Neural progenitor cell (in vitro differentiated cells): Measurements from ENCODE around the gene BNIP3. TPM values are rescaled to one million over a fixed set of nuclear protein-coding genes. Genes with fewer than 3 reads are reported as not detected.

Experiments
- DNase-seq: peaks from one replicate; pipeline ENCODE4 v3.0.0-alpha.2; 2016; ENCODE audit warnings: low spot score
- H2AFZ ChIP-seq: fragments of 200-600 bp; sonication (generic); replicated peaks from 2 replicates; pipeline ENCODE4 v1.6.1; 2016; ENCODE audit warnings: antibody characterized with exemption
- H3F3A ChIP-seq: fragments of 200-600 bp; sonication (generic); 2 replicates; pipeline ENCODE4 v1.6.1; 2016; ENCODE audit warnings: antibody characterized with exemption, low read depth
- H3K27ac ChIP-seq: fragments of 200-600 bp; sonication (generic); 2 replicates; pipeline ENCODE4 v1.5.1; 2016; ENCODE audit warnings: mild to moderate bottlenecking
- H3K27me3 ChIP-seq: fragments of 200-600 bp; sonication (generic); 2 replicates; pipeline ENCODE4 v1.6.1; 2016; ENCODE audit warnings: mild to moderate bottlenecking, moderate library complexity
- H3K36me3 ChIP-seq: fragments of 200-600 bp; sonication (generic); 2 replicates; pipeline ENCODE4 v1.5.1; 2016
- H3K4me1 ChIP-seq: fragments of 200-600 bp; sonication (generic); 2 replicates; pipeline ENCODE4 v1.6.1; 2016; ENCODE audit warnings: mixed run types
- H3K4me2 ChIP-seq: fragments of 200-600 bp; sonication (generic); 2 replicates; pipeline ENCODE4 v1.6.1; 2016
- H3K4me3 ChIP-seq: fragments of 200-600 bp; sonication (generic); 2 replicates; pipeline ENCODE4 v1.5.1; 2016
- H3K79me2 ChIP-seq: fragments of 200-600 bp; sonication (generic); 2 replicates; pipeline ENCODE4 v1.6.1; 2016; ENCODE audit warnings: low read depth
- H3K9ac ChIP-seq: fragments of 200-600 bp; sonication (generic); 2 replicates; pipeline ENCODE4 v1.6.1; 2016
- H3K9me3 ChIP-seq: fragments of 200-600 bp; sonication (generic); 2 replicates; pipeline ENCODE4 v1.5.1; 2016; ENCODE audit warnings: low read depth
- H4K20me1 ChIP-seq: fragments of 200-600 bp; sonication (generic); 2 replicates; pipeline ENCODE4 v1.6.1; 2016; ENCODE audit warnings: low read depth
- H3K27ac Mint-ChIP-seq: 3 replicates; pipeline ENCODE4 v1.8.0; 2021; ENCODE audit warnings: mixed read lengths
- H3K27me3 Mint-ChIP-seq: 2 replicates; pipeline ENCODE4 v1.8.0; 2022; ENCODE audit warnings: low read depth, mild to moderate bottlenecking, inconsistent platforms, moderate library complexity, mixed read lengths; ENCODE audit not compliant: insufficient read depth
- H3K36me3 Mint-ChIP-seq: 3 replicates; pipeline ENCODE4 v1.8.0; 2021; ENCODE audit warnings: mixed read lengths
- H3K4me1 Mint-ChIP-seq: 3 replicates; pipeline ENCODE4 v1.8.0; 2021; ENCODE audit warnings: mixed read lengths
- H3K4me3 Mint-ChIP-seq: 3 replicates; pipeline ENCODE4 v1.8.0; 2021; ENCODE audit warnings: mild to moderate bottlenecking, moderate library complexity, mixed read lengths
- H3K9me3 Mint-ChIP-seq: 3 replicates; pipeline ENCODE4 v1.8.0; 2020; ENCODE audit warnings: mixed read lengths
- EZH2 ChIP-seq: fragments of 200-600 bp; sonication (generic); IDR thresholded peaks from 2 replicates; pipeline ENCODE4 v1.6.1; 2017; ENCODE audit warnings: antibody characterized with exemption, mild to moderate bottlenecking, moderate library complexity
- EZH2phosphoT487 ChIP-seq: fragments of 200-600 bp; sonication (generic); IDR thresholded peaks from 2 replicates; pipeline ENCODE4 v1.6.1; 2017; ENCODE audit warnings: antibody characterized with exemption
- total RNA-seq: library from RNA; depleted of rRNA; stranded (reverse); fragments of >200 nt; gene quantifications from 2 replicates; pipeline ENCODE4 v1.2.3, GENCODE V29; 2015; ENCODE audit warnings: low replicate concordance
- TF ChIP-seq, protein P1 (sequence below): fragments of 200-600 bp; sonication (generic); IDR thresholded peaks from 2 replicates; pipeline ENCODE4 v1.5.1; 2017; ENCODE audit warnings: antibody characterized with exemption, mild to moderate bottlenecking

BNIP3 gene
- total RNA-seq, 1 donor from 2014 or later: 256 TPM

DNA sequence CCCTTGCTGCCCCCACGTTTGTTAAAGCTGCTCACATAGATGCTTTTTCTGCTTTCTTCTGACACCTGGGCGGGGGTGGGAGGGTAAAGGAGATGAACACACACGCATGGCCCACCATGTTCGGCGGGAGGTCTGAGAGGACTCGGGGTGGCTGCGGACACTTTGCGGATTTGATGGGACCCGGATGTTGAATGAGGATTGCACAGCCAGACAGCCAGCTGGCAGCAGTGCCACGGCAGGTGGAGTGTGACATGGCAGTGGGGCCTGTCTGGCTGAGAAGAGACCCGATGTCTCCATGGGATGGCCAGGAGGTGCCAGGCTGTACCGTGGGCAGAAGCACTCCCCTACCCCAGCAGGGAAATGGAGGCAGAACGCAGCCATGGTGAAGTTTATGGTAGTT is 49.7 kb downstream of the BNIP3 start:
- peaks cover 31% of the 10 kb centered on the region for H3K4me1 Mint-ChIP-seq
- H3K36me3 ChIP-seq: no peaks in the 10 kb centered on the region
- H3K27ac Mint-ChIP-seq: no peak overlapping the region
- H2AFZ ChIP-seq: no peak overlapping the region
- peaks cover 34% of the 10 kb centered on the region for H3K36me3 Mint-ChIP-seq
- no peaks in the 10 kb centered on the region for H3K27me3 ChIP-seq
- H3K4me1 ChIP-seq: peaks cover 11% of the 10 kb centered on the region
- H3K4me2 ChIP-seq: no peak overlapping the region
- no peaks in the 10 kb centered on the region for H3F3A ChIP-seq
- H3K4me3 Mint-ChIP-seq: no peak overlapping the region
- H3K79me2 ChIP-seq: peaks cover 82% of the 10 kb centered on the region
- H3K27ac ChIP-seq: no peak overlapping the region
- peaks cover 4% of the 10 kb centered on the region for H3K27me3 Mint-ChIP-seq
- peaks cover 10% of the 10 kb centered on the region for H3K9me3 Mint-ChIP-seq
- no peak overlapping the region for H3K9ac ChIP-seq
- DNase-seq: no peak
- H4K20me1 ChIP-seq: peaks cover 43% of the 10 kb centered on the region
- no peaks in the 10 kb centered on the region for H3K9me3 ChIP-seq
- H3K4me3 ChIP-seq: no peak overlapping the region
- TF ChIP-seq EZH2phosphoT487 (no peak), EZH2 (no peak)
- TF ChIP-seq, protein P1, sequence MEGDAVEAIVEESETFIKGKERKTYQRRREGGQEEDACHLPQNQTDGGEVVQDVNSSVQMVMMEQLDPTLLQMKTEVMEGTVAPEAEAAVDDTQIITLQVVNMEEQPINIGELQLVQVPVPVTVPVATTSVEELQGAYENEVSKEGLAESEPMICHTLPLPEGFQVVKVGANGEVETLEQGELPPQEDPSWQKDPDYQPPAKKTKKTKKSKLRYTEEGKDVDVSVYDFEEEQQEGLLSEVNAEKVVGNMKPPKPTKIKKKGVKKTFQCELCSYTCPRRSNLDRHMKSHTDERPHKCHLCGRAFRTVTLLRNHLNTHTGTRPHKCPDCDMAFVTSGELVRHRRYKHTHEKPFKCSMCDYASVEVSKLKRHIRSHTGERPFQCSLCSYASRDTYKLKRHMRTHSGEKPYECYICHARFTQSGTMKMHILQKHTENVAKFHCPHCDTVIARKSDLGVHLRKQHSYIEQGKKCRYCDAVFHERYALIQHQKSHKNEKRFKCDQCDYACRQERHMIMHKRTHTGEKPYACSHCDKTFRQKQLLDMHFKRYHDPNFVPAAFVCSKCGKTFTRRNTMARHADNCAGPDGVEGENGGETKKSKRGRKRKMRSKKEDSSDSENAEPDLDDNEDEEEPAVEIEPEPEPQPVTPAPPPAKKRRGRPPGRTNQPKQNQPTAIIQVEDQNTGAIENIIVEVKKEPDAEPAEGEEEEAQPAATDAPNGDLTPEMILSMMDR: no peak

DNA sequence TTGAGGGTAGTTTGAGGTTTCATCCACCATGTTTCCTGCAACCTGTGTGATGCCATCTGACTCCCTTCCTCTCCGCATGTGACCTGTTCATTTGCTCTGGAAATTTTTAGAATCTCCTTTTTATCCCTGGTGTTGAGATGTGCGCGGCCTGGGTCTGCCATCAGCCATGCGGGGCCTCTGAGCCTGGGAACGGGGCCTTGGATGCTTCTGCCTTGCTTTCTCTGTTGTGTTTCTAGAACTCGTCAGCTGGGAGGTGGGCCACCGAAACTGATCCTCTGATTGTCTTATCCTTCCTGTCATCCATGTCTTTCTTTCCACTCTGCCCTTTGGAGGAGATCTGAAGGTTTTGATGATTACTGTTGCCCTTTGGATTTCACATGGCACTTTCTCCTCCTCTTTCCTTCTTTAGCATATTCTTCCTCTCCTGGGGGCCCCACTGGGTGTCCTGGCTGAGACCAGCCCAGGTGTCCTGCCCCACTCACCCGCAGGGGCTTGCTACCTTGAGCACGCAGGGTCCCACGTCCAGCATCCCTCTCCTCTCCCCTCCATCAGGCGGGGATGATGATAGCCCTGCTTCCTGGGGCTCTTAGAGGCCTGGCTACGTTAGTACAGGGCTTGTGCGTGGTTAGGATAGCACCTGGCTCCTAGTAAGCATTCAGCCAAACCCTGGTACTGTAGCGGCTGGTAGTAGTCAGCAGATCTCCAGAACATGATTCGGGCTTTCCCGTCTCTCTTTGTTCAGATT is 51.0 kb downstream of the BNIP3 start:
- H3K4me3 Mint-ChIP-seq: no peak overlapping the region

DNA sequence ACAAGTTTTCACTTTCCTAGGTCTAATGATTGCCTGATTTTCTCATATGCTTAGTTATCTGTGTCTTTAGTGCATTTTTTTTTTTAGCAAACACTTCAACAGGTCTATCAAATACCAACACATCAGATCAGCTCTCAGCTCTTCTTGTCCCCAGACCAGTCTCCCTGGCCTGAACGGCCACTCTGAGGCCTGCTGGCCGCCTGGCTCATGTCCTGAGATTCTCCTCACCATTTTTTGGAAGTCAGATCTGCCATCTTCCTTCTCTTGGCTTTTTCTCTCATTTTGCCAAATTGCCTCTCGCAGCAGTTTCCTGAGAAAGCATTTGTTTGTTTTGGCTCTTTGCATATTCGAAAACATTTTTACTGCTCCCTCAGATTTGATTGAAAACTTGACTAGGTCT is 51.6 kb downstream of the BNIP3 start:
- Histone ChIP-seq H3K36me3 (no peaks in the 10 kb centered on the region), H2AFZ (no peak overlapping the region), H3K27ac (no peak overlapping the region), H3K27me3 (no peaks in the 10 kb centered on the region), H3K4me2 (no peak overlapping the region), H3F3A (no peaks in the 10 kb centered on the region), H4K20me1 (peaks cover 54% of the 10 kb centered on the region), H3K4me3 (no peak overlapping the region), H3K9me3 (no peaks in the 10 kb centered on the region), H3K79me2 (peaks cover 93% of the 10 kb centered on the region), H3K4me1 (peaks cover 11% of the 10 kb centered on the region), H3K9ac (no peak overlapping the region)
- no peak overlapping the region for H3K4me3 Mint-ChIP-seq
- TF ChIP-seq EZH2phosphoT487: no peak
- TF ChIP-seq, protein P1: no peak
- no peak for TF ChIP-seq EZH2
- peak overlapping the region; percentile 47 for H3K27ac Mint-ChIP-seq
- H3K36me3 Mint-ChIP-seq: peaks cover 41% of the 10 kb centered on the region
- no peak for DNase-seq
- H3K4me1 Mint-ChIP-seq: peaks cover 36% of the 10 kb centered on the region
- H3K27me3 Mint-ChIP-seq: peaks cover 4% of the 10 kb centered on the region
- H3K9me3 Mint-ChIP-seq: peaks cover 15% of the 10 kb centered on the region

More for the DNA sequence above, 51.0 kb downstream of the BNIP3 start:
- no peaks in the 10 kb centered on the region for H3K27me3 ChIP-seq
- H3F3A ChIP-seq: no peaks in the 10 kb centered on the region
- DNase-seq: no peak
- H3K4me2 ChIP-seq: no peak overlapping the region
- no peak overlapping the region for H2AFZ ChIP-seq
- no peaks in the 10 kb centered on the region for H3K36me3 ChIP-seq
- no peak overlapping the region for H3K4me3 ChIP-seq
- H3K27ac Mint-ChIP-seq: no peak overlapping the region
- H3K9me3 ChIP-seq: no peaks in the 10 kb centered on the region
- H3K9ac ChIP-seq: no peak overlapping the region
- peaks cover 4% of the 10 kb centered on the region for H3K27me3 Mint-ChIP-seq
- peaks cover 36% of the 10 kb centered on the region for H3K4me1 Mint-ChIP-seq
- peaks cover 11% of the 10 kb centered on the region for H3K4me1 ChIP-seq
- H4K20me1 ChIP-seq: peaks cover 54% of the 10 kb centered on the region
- peaks cover 10% of the 10 kb centered on the region for H3K9me3 Mint-ChIP-seq
- peaks cover 87% of the 10 kb centered on the region for H3K79me2 ChIP-seq
- TF ChIP-seq EZH2phosphoT487 (no peak), EZH2 (no peak)
- TF ChIP-seq, protein P1: no peak
- peaks cover 41% of the 10 kb centered on the region for H3K36me3 Mint-ChIP-seq
- no peak overlapping the region for H3K27ac ChIP-seq
